Activated B cell treated with CpG ODN at 0.5 μM for 24 hours (primary cell): ENCODE data around the gene PI16. TPM values are rescaled to one million over a fixed set of nuclear protein-coding genes. Genes with fewer than 3 reads are reported as not detected.

Source experiments
- ATAC-seq: fragments of 200-7000 bp; cut with Tn5 transposase; one replicate; pipeline ENCODE4 v1.10.0; 2021; ENCODE audit warnings: low read depth, mild to moderate bottlenecking, moderate library complexity
- CTCF ChIA-PET: fragments of 350-600 bp; sonication (Branson Sonifier 250); formaldehyde crosslinking; loops from one replicate; lab custom pipeline; 2021; ENCODE audit warnings: antibody characterized with exemption; lab: Charles Lee
- POLR2A ChIA-PET: fragments of 350-600 bp; sonication (Branson Sonifier 250); formaldehyde crosslinking; loops from one replicate; lab custom pipeline; 2021; ENCODE audit warnings: antibody characterized with exemption; lab: Charles Lee
- DNase-seq: peaks from one replicate; pipeline ENCODE4 v3.0.0; 2022
- H3K27ac Mint-ChIP-seq: one replicate; pipeline ENCODE4 v1.8.0; 2020; ENCODE audit warnings: mixed read lengths
- H3K27me3 Mint-ChIP-seq: one replicate; pipeline ENCODE4 v1.8.0; 2021; ENCODE audit warnings: mixed read lengths
- H3K36me3 Mint-ChIP-seq: one replicate; pipeline ENCODE4 v1.8.0; 2021; ENCODE audit warnings: low read depth, mixed read lengths
- H3K4me1 Mint-ChIP-seq: one replicate; pipeline ENCODE4 v1.8.0; 2021; ENCODE audit warnings: mixed read lengths
- H3K4me3 Mint-ChIP-seq: one replicate; pipeline ENCODE4 v1.8.0; 2020; ENCODE audit warnings: mild to moderate bottlenecking, mixed read lengths
- H3K9me3 Mint-ChIP-seq: one replicate; pipeline ENCODE4 v1.8.0; 2020; ENCODE audit warnings: mixed read lengths
- intact Hi-C: fragments of 100-400 bp; cut with micrococcal nuclease; formaldehyde crosslinking; loops from one replicate; pipeline ENCODE4 v1.15.1; 2024
- total RNA-seq: library from RNA; stranded (reverse); gene quantifications from 2 replicates; pipeline ENCODE4 v1.2.3, GENCODE V29; 2022
- TF ChIP-seq, protein P1 (sequence below): fragments of 200-600 bp; IDR thresholded peaks from one replicate; pipeline ENCODE4 v1.8.0; 2022; ENCODE audit warnings: antibody characterized with exemption, mild to moderate bottlenecking

Gene PI16
- total RNA-seq, 1 donor from 2014 or later: 0.78 TPM

DNA sequence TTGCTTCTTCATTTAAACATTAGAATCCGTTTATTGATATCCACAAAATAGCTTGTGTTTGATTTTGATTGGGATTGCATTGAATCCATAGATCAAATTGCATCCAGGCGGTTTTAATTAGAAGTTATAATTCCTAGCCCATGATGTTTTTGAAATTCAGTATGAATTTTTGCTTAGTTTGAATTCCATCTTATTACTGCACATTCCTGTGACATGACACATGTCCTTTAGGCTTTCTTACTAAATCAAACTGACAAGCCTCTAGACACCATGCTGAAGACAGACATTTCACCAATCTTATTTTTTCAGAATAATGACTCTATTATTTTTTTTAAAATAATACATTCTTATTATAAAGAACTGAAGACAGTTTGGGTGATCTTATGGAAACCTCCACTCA is 21.4 kb upstream of the PI16 start:
- no peak overlapping the region for H3K27ac Mint-ChIP-seq
- ChIA-PET POLR2A (no interaction called here), CTCF (no interaction called here)
- no peaks in the 10 kb centered on the region for H3K27me3 Mint-ChIP-seq
- no peaks in the 10 kb centered on the region for H3K4me1 Mint-ChIP-seq
- no peak overlapping the region for H3K4me3 Mint-ChIP-seq
- H3K36me3 Mint-ChIP-seq: peaks cover 2% of the 10 kb centered on the region
- intact Hi-C loops: no loop called here
- H3K9me3 Mint-ChIP-seq: no peaks in the 10 kb centered on the region
- TF ChIP-seq, protein P1, sequence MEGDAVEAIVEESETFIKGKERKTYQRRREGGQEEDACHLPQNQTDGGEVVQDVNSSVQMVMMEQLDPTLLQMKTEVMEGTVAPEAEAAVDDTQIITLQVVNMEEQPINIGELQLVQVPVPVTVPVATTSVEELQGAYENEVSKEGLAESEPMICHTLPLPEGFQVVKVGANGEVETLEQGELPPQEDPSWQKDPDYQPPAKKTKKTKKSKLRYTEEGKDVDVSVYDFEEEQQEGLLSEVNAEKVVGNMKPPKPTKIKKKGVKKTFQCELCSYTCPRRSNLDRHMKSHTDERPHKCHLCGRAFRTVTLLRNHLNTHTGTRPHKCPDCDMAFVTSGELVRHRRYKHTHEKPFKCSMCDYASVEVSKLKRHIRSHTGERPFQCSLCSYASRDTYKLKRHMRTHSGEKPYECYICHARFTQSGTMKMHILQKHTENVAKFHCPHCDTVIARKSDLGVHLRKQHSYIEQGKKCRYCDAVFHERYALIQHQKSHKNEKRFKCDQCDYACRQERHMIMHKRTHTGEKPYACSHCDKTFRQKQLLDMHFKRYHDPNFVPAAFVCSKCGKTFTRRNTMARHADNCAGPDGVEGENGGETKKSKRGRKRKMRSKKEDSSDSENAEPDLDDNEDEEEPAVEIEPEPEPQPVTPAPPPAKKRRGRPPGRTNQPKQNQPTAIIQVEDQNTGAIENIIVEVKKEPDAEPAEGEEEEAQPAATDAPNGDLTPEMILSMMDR: no peak
- DNase-seq (no peak), ATAC-seq (no peak)

DNA sequence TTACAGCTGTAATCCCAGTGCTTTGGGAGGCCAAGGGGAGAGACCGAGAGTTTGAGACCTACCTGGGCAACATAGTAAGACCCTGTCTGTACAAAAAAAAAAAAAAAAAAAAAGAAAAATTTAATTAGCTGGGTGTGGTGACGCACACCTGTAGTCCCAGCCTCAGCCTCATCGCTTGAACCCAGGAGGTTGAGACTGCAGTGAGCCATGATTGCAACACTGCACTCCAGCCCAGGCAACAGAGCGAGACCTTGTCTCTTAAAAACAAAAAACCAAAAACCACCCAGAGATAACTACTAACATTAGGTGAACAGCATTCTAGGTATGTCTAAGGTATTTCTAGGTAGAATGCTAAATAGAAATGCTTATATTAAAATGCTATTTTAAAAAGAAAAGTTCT is 21.0 kb upstream of the PI16 start:
- Mint-ChIP-seq H3K27ac (no peak overlapping the region), H3K36me3 (peaks cover 2% of the 10 kb centered on the region), H3K4me3 (no peak overlapping the region), H3K27me3 (no peaks in the 10 kb centered on the region), H3K9me3 (no peaks in the 10 kb centered on the region), H3K4me1 (no peaks in the 10 kb centered on the region)
- ATAC-seq (no peak), DNase-seq (no peak)
- ChIA-PET CTCF (no interaction called here), POLR2A (no interaction called here)
- TF ChIP-seq, protein P1: no peak
- intact Hi-C loops: no loop called here

DNA sequence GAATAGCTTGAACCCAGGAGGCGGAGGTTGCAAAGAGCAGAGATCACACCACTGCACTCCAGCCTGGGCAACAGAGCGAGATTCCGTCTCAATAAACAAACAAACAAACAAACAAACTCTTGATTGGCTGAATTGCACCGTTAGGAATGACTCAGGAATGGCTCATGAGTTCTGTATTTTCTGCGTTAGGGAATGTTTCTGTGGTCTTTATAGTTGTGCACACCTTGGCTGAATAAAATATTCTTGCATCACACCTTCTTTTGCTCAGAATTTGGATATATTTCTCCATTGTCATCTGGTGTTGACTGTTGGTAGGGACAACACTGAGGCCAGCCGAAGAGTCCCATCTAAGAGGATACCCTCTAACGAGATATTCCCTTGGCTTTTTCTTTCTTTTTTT is 19.6 kb upstream of the PI16 start:
- TF ChIP-seq, protein P1: no peak
- no peaks in the 10 kb centered on the region for H3K4me1 Mint-ChIP-seq
- H3K9me3 Mint-ChIP-seq: no peaks in the 10 kb centered on the region
- CTCF ChIA-PET: no interaction called here
- no peaks in the 10 kb centered on the region for H3K36me3 Mint-ChIP-seq
- no peak for DNase-seq
- intact Hi-C loops: no loop called here
- H3K4me3 Mint-ChIP-seq: no peak overlapping the region
- no peak for ATAC-seq
- H3K27ac Mint-ChIP-seq: no peak overlapping the region
- POLR2A ChIA-PET: no interaction called here
- H3K27me3 Mint-ChIP-seq: no peaks in the 10 kb centered on the region

DNA sequence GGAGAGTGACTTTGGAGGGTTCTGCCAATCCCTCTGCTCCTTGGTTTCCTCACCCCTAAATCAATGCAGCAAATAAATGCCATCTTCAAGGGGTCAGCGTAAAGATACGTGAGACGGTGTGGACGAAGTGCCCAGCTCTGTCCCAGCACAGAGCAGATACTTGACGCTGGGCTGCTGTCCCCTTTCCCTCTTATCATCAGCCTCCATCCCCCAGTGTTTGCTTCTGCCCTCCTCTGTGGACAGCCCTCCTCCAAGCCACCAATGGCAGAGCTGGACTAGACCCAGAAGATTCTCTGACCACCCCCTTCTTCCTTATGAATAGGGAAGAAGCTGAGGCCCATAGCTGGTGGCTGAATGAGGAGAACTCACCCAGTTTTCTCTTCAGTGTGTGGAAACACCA is 17.7 kb upstream of the PI16 start:
- Mint-ChIP-seq H3K27me3 (no peaks in the 10 kb centered on the region), H3K4me3 (no peak overlapping the region), H3K36me3 (no peaks in the 10 kb centered on the region), H3K9me3 (no peaks in the 10 kb centered on the region), H3K27ac (no peak overlapping the region), H3K4me1 (no peaks in the 10 kb centered on the region)
- ATAC-seq (no peak), DNase-seq (no peak)
- ChIA-PET CTCF (no interaction called here), POLR2A (no interaction called here)
- intact Hi-C loops: no loop called here
- TF ChIP-seq, protein P1: no peak

DNA sequence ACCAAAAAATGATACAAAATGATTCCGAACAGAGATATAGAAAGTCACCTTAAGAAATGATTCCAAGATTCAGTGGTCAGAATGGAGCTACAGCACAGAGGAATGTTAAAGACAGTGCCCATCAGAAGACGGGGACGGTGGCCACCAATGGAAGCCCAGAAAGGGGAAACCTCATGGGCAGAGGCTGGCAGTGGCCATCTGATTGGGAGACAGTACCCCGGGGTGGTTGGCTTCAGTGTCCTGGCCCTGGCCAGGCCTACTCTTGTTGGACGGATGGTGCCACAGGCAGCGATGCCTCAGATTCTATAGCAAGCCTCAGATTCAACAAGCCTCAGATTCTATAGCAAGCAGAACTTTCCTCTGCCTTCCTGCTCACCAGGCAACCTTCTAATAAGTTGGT is 16.6 kb upstream of the PI16 start:
- no peak for DNase-seq
- ChIA-PET POLR2A (interaction anchor here (0.6 kb wide), 1 partner anchor 340 kb away, joined by 3 read pairs; no protein-coding TSS in a partner anchor), CTCF (no interaction called here)
- no peaks in the 10 kb centered on the region for H3K27me3 Mint-ChIP-seq
- no peak for ATAC-seq
- intact Hi-C loops: no loop called here
- H3K27ac Mint-ChIP-seq: no peak overlapping the region
- H3K4me3 Mint-ChIP-seq: no peak overlapping the region
- H3K9me3 Mint-ChIP-seq: no peaks in the 10 kb centered on the region
- TF ChIP-seq, protein P1: no peak
- no peaks in the 10 kb centered on the region for H3K36me3 Mint-ChIP-seq
- no peaks in the 10 kb centered on the region for H3K4me1 Mint-ChIP-seq
